HepG2 (cell line): ENCODE measurements around the gene EBF3. TPM values are rescaled to one million over a fixed set of nuclear protein-coding genes. Genes with fewer than 3 reads are reported as not detected.

Experiments used
- ATAC-seq: fragments of 200-7000 bp; cut with Tn5 transposase; 3 replicates; pipeline ENCODE4 v1.9.1; 2020; ENCODE audit warnings: mild to moderate bottlenecking, moderate library complexity
- BruUV-seq: library from RNA; stranded (reverse); fragments of 400-500 nt; replicated peaks from 2 replicates; lab custom pipeline; 2021; lab: Mats Ljungman, UMichigan
- CTCF ChIA-PET: fragments of 300-600 bp; formaldehyde crosslinking; extraction: SDS; loops from one replicate; lab custom pipeline; 2021; ENCODE audit warnings: low total read pairs, inconsistent platforms, low intra/inter-chr PET ratio; lab: Yijun Ruan, JAX
- POLR2A ChIA-PET: fragments of 350-600 bp; sonication (Branson Sonifier 250); formaldehyde crosslinking; loops from one replicate; lab custom pipeline; 2020; ENCODE audit warnings: antibody characterized with exemption, inconsistent platforms; lab: Yijun Ruan, JAX
- DNase-seq: peaks from one replicate; pipeline ENCODE4 v3.0.0-alpha.2; 2015; ENCODE audit warnings: low spot score
- FAIRE-seq: peaks from 3 replicates; lab custom pipeline; 2011; peaks lifted over from hg19 to GRCh38; lab: Jason Lieb, UNC
- H2AFZ ChIP-seq: one replicate; pipeline ENCODE4 v1.6.1; 2011; ENCODE audit warnings: low read length, inconsistent platforms
- H3K27ac ChIP-seq: fragments of 300-600 bp; 3 replicates; pipeline ENCODE4 v1.8.0; 2011; ENCODE audit warnings: mixed run types, mild to moderate bottlenecking, mixed read lengths, low read length, inconsistent platforms; ENCODE audit not compliant: insufficient read depth; ENCODE audit errors: extremely low read length
- H3K27me3 ChIP-seq, 2 experiments: fragments of 200-600 bp in 1 of 2; 2 replicates in 1 of 2; 3 replicates in 1 of 2; pipeline versions ENCODE4 v1.6.0 to v1.8.0; 2011; ENCODE audit warnings: low read length in 2 of 2, mild to moderate bottlenecking in 2 of 2, moderate library complexity in 2 of 2, inconsistent platforms in 1 of 2; ENCODE audit not compliant: insufficient read depth in 2 of 2, control insufficient read depth in 1 of 2
- H3K36me3 ChIP-seq, 2 experiments: fragments of 200-600 bp in 1 of 2; replicated peaks in 1 of 2; 2 replicates in 1 of 2; 3 replicates in 1 of 2; pipeline versions ENCODE4 v1.5.1 to v1.8.0; 2011; ENCODE audit warnings: low read length in 2 of 2, inconsistent platforms in 1 of 2; ENCODE audit not compliant: insufficient read depth in 2 of 2, control insufficient read depth in 1 of 2
- H3K4me1 ChIP-seq: 2 replicates; pipeline ENCODE4 v1.5.1; 2012; ENCODE audit warnings: low read length, inconsistent platforms; ENCODE audit not compliant: insufficient read depth
- H3K4me2 ChIP-seq: 2 replicates; pipeline ENCODE4 v1.6.0; 2011; ENCODE audit warnings: low read depth, low read length, inconsistent platforms
- H3K4me3 ChIP-seq, 3 experiments: fragments of 200-600 bp in 1 of 3; sonication (generic), shearing (Covaris generic) in 1 of 3; replicated peaks in 1 of 3; 2 replicates each; pipeline ENCODE4 v1.5.1; 2011 to 2016; ENCODE audit warnings: low read length in 3 of 3, inconsistent platforms in 2 of 3, low read depth in 2 of 3, mild to moderate bottlenecking in 2 of 3, control low read depth in 1 of 3, mixed read lengths in 1 of 3; ENCODE audit not compliant: insufficient read depth in 1 of 3
- H3K79me2 ChIP-seq: one replicate; pipeline ENCODE4 v1.6.1; 2011; ENCODE audit warnings: low read length, inconsistent platforms; ENCODE audit not compliant: insufficient read depth
- H3K9ac ChIP-seq: 2 replicates; pipeline ENCODE4 v1.6.0; 2011; ENCODE audit warnings: mild to moderate bottlenecking, low read depth, low read length, inconsistent platforms; ENCODE audit not compliant: insufficient read depth
- H3K9me3 ChIP-seq: 2 replicates; pipeline ENCODE4 v1.5.1; 2012; ENCODE audit warnings: mild to moderate bottlenecking, low read length
- H4K20me1 ChIP-seq: 2 replicates; pipeline ENCODE4 v1.6.0; 2011; ENCODE audit warnings: inconsistent platforms, mild to moderate bottlenecking, low read length, moderate library complexity; ENCODE audit not compliant: insufficient read depth
- ATF2 ChIP-seq: sonication (generic); formaldehyde crosslinking; IDR thresholded peaks from 2 replicates; pipeline ENCODE4 v1.4.0; 2020; ENCODE audit warnings: missing genetic modification reagents
- CBFB ChIP-seq: sonication (generic); formaldehyde crosslinking; IDR thresholded peaks from 2 replicates; pipeline ENCODE4 v1.4.0; 2020; ENCODE audit warnings: missing genetic modification reagents
- EZH2 ChIP-seq: conservative IDR thresholded peaks from 2 replicates; pipeline ENCODE4 v1.6.1; 2012; ENCODE audit warnings: mild to moderate bottlenecking, low read depth, low read length, moderate library complexity
- TIGD3 ChIP-seq: sonication (generic); formaldehyde crosslinking; IDR thresholded peaks from 2 replicates; pipeline ENCODE4 v1.5.1; 2020; ENCODE audit warnings: mild to moderate bottlenecking, missing genetic modification reagents, borderline replicate concordance
- ZFYVE20 ChIP-seq: sonication (generic); formaldehyde crosslinking; IDR thresholded peaks from 2 replicates; pipeline ENCODE4 v1.8.0; 2023; ENCODE audit warnings: low read depth, mild to moderate bottlenecking, moderate library complexity, missing genetic modification reagents, borderline replicate concordance
- ZHX1 ChIP-seq: sonication (generic); formaldehyde crosslinking; IDR thresholded peaks from 2 replicates; pipeline ENCODE4 v1.8.1; 2022; ENCODE audit warnings: low read depth, mild to moderate bottlenecking, missing genetic modification reagents
- WGBS: methylation state at CpG from one replicate; pipeline ENCODE4 v1.1.6; 2017; ENCODE audit warnings: low lambda C conversion rate; 5-methylcytosine and 5-hydroxymethylcytosine counted together
- in situ Hi-C: cut with HindIII; loops from 2 replicates; pipeline ENCODE4 v1.10.0; 2017; ENCODE audit warnings: low pct_unique_long_range_greater_than_20kb; ENCODE audit not compliant: extremely low pct_ligation_motif_present
- intact Hi-C: fragments of 100-400 bp; cut with micrococcal nuclease; formaldehyde crosslinking; loops from one replicate; pipeline ENCODE4 v1.10.0; 2022; ENCODE audit not compliant: unreplicated experiment
- polyA plus RNA-seq, 8 experiments: library from polyadenylated mRNA; depleted of rRNA in 3 of 8; stranded (reverse) in 7 of 8; unstranded in 1 of 8; fragments of >200 nt; fragmentation: Illumina TruSeq in 4 of 8; extraction: Trizol in 4 of 8; gene quantifications; 2 replicates each; pipeline versions ENCODE4 v1.2.1 to v1.2.3, GENCODE V29; 2011 to 2016; ENCODE audit warnings: low read depth in 4 of 8, missing spikeins in 1 of 8, mixed read lengths in 1 of 8; ENCODE audit not compliant: insufficient read depth in 1 of 8
- total RNA-seq, 5 experiments: library from RNA; depleted of rRNA; stranded (reverse); fragments of >200 nt; fragmentation: Illumina TruSeq; extraction: Trizol; gene quantifications; 2 replicates each; pipeline ENCODE4 v1.2.3, GENCODE V29; 2016; ENCODE audit warnings: low read depth in 1 of 5

The EBF3 gene
- total and polyA plus RNA-seq, 2 of the 13 experiments (the other 11 are each of a cell fraction or from before 2014, with no cell fraction given), result not detected

- TF ChIP-seq TIGD3 (CRISPR knock-in tag) (no peak), ZHX1 (no peak), ZFYVE20 (no peak)
- TF ChIP-seq, all 625 proteins: peak for 0
These were observed 5.2 kb downstream of the EBF3 start (continued) for GRCh38 chr10:129958629-129959543.

- H3K4me1 ChIP-seq, result peaks cover 13% of the 10 kb centered on the region
- no peaks in the 10 kb centered on the region for H3K79me2 ChIP-seq
- no peak overlapping the region for H2AFZ ChIP-seq
- CTCF ChIA-PET, result no interaction called here
- no peak for DNase-seq
- H3K36me3 ChIP-seq, result no peaks in the 10 kb centered on the region
- TF ChIP-seq CBFB (CRISPR knock-in tag), result no peak
- peak; percentile 49; the same call in 1 of the 2 replicates for TF ChIP-seq EZH2
- no peak for TF ChIP-seq ATF2 (CRISPR knock-in tag)
- H3K4me3 ChIP-seq, result no peak overlapping the region
- no peak overlapping the region for H3K4me2 ChIP-seq
- POLR2A ChIA-PET, result no interaction called here
- no peak for FAIRE-seq
- H4K20me1 ChIP-seq, result no peaks in the 10 kb centered on the region
- peaks cover 0 to 43% of the 10 kb centered on the region in 2 experiments for H3K27me3 ChIP-seq
- no peak for ATAC-seq
- H3K27ac ChIP-seq, result no peak overlapping the region
- in situ Hi-C loops, result loop anchor here (25.0 kb wide), 1 partner anchor 1696 kb away; no protein-coding TSS in a partner anchor
- BruUV-seq, result no TSS peak
- intact Hi-C loops, result no loop called here
- no peak overlapping the region for H3K9ac ChIP-seq
- H3K9me3 ChIP-seq, result no peaks in the 10 kb centered on the region
- WGBS, result 86% methylated on average over 16 of the region's 16 CpGs
These were observed 5.9 kb downstream of the EBF3 start for GRCh38 chr10:129958148-129958628.
